H9 (cell line): ENCODE results near the gene OR6C65. TPM values are rescaled to one million over a fixed set of nuclear protein-coding genes. Genes with fewer than 3 reads are reported as not detected.
"Not testable (repeated sequence)": the region's sequence is repeated elsewhere in the genome, so short reads cannot be mapped to it uniquely, and the experiment has no call there.

Source experiments
- DNase-seq: peaks from one replicate; pipeline ENCODE4 v3.0.0-alpha.2; 2017
- H2AFZ ChIP-seq: one replicate; pipeline ENCODE4 v1.6.1; 2013; ENCODE audit warnings: mild to moderate bottlenecking, low read length, control low read depth, moderate library complexity
- H2AK5ac ChIP-seq: 2 replicates; pipeline ENCODE4 v1.6.1; 2013; ENCODE audit warnings: low read length, control low read depth, mixed read lengths; ENCODE audit not compliant: insufficient read length
- H2BK120ac ChIP-seq: one replicate; pipeline ENCODE4 v1.6.1; 2013; ENCODE audit warnings: low read depth, mild to moderate bottlenecking, low read length, control low read depth, inconsistent platforms; ENCODE audit not compliant: poor library complexity, severe bottlenecking
- H2BK12ac ChIP-seq: 2 replicates; pipeline ENCODE4 v1.6.1; 2013; ENCODE audit warnings: low read length, control low read depth, mixed read lengths, low read depth; ENCODE audit not compliant: insufficient read length
- H2BK15ac ChIP-seq: 2 replicates; pipeline ENCODE4 v1.6.1; 2013; ENCODE audit warnings: low read depth, low read length, control low read depth
- H2BK20ac ChIP-seq: one replicate; pipeline ENCODE4 v1.6.1; 2013; ENCODE audit warnings: low read depth, mild to moderate bottlenecking, low read length, control low read depth, inconsistent platforms; ENCODE audit not compliant: poor library complexity, severe bottlenecking
- H2BK5ac ChIP-seq: 2 replicates; pipeline ENCODE4 v1.6.1; 2013; ENCODE audit warnings: low read length, control low read depth, mixed read lengths; ENCODE audit not compliant: insufficient read length
- H3K14ac ChIP-seq: 2 replicates; pipeline ENCODE4 v1.6.1; 2013; ENCODE audit warnings: low read length, control low read depth; ENCODE audit not compliant: insufficient read depth
- H3K18ac ChIP-seq: 2 replicates; pipeline ENCODE4 v1.6.1; 2013; ENCODE audit warnings: low read depth, mild to moderate bottlenecking, mixed read lengths, low read length, control low read depth; ENCODE audit not compliant: insufficient read length
- H3K23ac ChIP-seq: 2 replicates; pipeline ENCODE4 v1.6.1; 2013; ENCODE audit warnings: low read length, control low read depth, mixed read lengths, low read depth; ENCODE audit not compliant: insufficient read length
- H3K23me2 ChIP-seq: 2 replicates; pipeline ENCODE4 v1.6.1; 2013; ENCODE audit warnings: low read depth, mild to moderate bottlenecking, mixed read lengths, low read length, control low read depth; ENCODE audit not compliant: insufficient read length, poor library complexity, severe bottlenecking
- H3K27ac ChIP-seq: 2 replicates; pipeline ENCODE4 v1.5.1; 2013; ENCODE audit warnings: low read length, control low read depth, mixed read lengths, low read depth; ENCODE audit not compliant: insufficient read length
- H3K27me3 ChIP-seq: 2 replicates; pipeline ENCODE4 v1.6.1; 2013; ENCODE audit warnings: low read length, control low read depth, inconsistent platforms; ENCODE audit not compliant: insufficient read depth
- H3K4ac ChIP-seq: 2 replicates; pipeline ENCODE4 v1.6.1; 2013; ENCODE audit warnings: low read depth, mild to moderate bottlenecking, control low read depth, inconsistent platforms, low read length, moderate library complexity
- H3K4me1 ChIP-seq: 2 replicates; pipeline ENCODE4 v1.6.1; 2013; ENCODE audit warnings: low read length, control low read depth, inconsistent platforms; ENCODE audit not compliant: insufficient read depth
- H3K4me2 ChIP-seq: 2 replicates; pipeline ENCODE4 v1.6.1; 2013; ENCODE audit warnings: low read length, control low read depth, mixed read lengths; ENCODE audit not compliant: insufficient read length, insufficient read depth
- H3K56ac ChIP-seq: 2 replicates; pipeline ENCODE4 v1.6.1; 2013; ENCODE audit warnings: low read depth, mild to moderate bottlenecking, mixed read lengths, low read length, control low read depth; ENCODE audit not compliant: insufficient read length
- H3K79me1 ChIP-seq: 2 replicates; pipeline ENCODE4 v1.6.1; 2013; ENCODE audit warnings: low read depth, mild to moderate bottlenecking, moderate library complexity, low read length, control low read depth, inconsistent platforms; ENCODE audit not compliant: insufficient read depth, poor library complexity, severe bottlenecking
- H3K79me2 ChIP-seq: 2 replicates; pipeline ENCODE4 v1.6.1; 2013; ENCODE audit warnings: low read length, control low read depth, inconsistent platforms; ENCODE audit not compliant: insufficient read depth
- H3K9ac ChIP-seq: 2 replicates; pipeline ENCODE4 v1.6.1; 2013; ENCODE audit warnings: low read length, control low read depth, mixed read lengths; ENCODE audit not compliant: insufficient read length; ENCODE audit errors: extremely low read depth
- H3K9me3 ChIP-seq: one replicate; pipeline ENCODE4 v1.6.1; 2013; ENCODE audit warnings: low read depth, low read length, inconsistent platforms; ENCODE audit not compliant: control insufficient read depth
- H3T11ph ChIP-seq: one replicate; pipeline ENCODE4 v1.6.1; 2013; ENCODE audit warnings: mild to moderate bottlenecking, low read length, control low read depth, inconsistent platforms
- H4K20me1 ChIP-seq: one replicate; pipeline ENCODE4 v1.6.1; 2013; ENCODE audit not compliant: control insufficient read depth, insufficient read length, insufficient read depth
- H4K5ac ChIP-seq: 2 replicates; pipeline ENCODE4 v1.6.1; 2013; ENCODE audit warnings: low read depth, mild to moderate bottlenecking, mixed read lengths, low read length, control low read depth; ENCODE audit not compliant: insufficient read length
- H4K8ac ChIP-seq: replicated peaks from 2 replicates; pipeline ENCODE4 v1.6.1; 2013; ENCODE audit warnings: low read length, control low read depth, mixed read lengths, low read depth; ENCODE audit not compliant: insufficient read length
- H4K91ac ChIP-seq: 2 replicates; pipeline ENCODE4 v1.6.1; 2013; ENCODE audit warnings: low read depth, mild to moderate bottlenecking, moderate library complexity, mixed read lengths, low read length, control low read depth; ENCODE audit not compliant: insufficient read length
- H3K27ac Mint-ChIP-seq, 3 experiments: 2 replicates in 2 of 3; 3 replicates in 1 of 3; pipeline ENCODE4 v1.8.0; 2020 to 2021; ENCODE audit warnings: mixed read lengths in 3 of 3, mild to moderate bottlenecking in 1 of 3, moderate library complexity in 1 of 3
- H3K27me3 Mint-ChIP-seq: 2 replicates; pipeline ENCODE4 v1.8.0; 2021; ENCODE audit warnings: low read depth, mild to moderate bottlenecking, moderate library complexity, mixed read lengths
- H3K36me3 Mint-ChIP-seq, 3 experiments: 2 replicates in 2 of 3; 3 replicates in 1 of 3; pipeline ENCODE4 v1.8.0; 2020 to 2021; ENCODE audit warnings: low read depth in 3 of 3, mixed read lengths in 3 of 3; ENCODE audit not compliant: insufficient read depth in 1 of 3
- H3K4me1 Mint-ChIP-seq, 2 experiments: 2 replicates each; pipeline ENCODE4 v1.8.0; 2020; ENCODE audit warnings: mixed read lengths in 2 of 2
- H3K4me3 Mint-ChIP-seq, 2 experiments: 2 replicates in 1 of 2; 3 replicates in 1 of 2; pipeline ENCODE4 v1.8.0; 2020 to 2021; ENCODE audit warnings: mild to moderate bottlenecking in 2 of 2, mixed read lengths in 2 of 2, moderate library complexity in 1 of 2
- H3K9me3 Mint-ChIP-seq, 2 experiments: 2 replicates in 1 of 2; 3 replicates in 1 of 2; pipeline ENCODE4 v1.8.0; 2020; ENCODE audit warnings: mild to moderate bottlenecking in 2 of 2, mixed read lengths in 2 of 2, moderate library complexity in 1 of 2
- WGBS: extraction: QIAGEN DNeasy Blood & Tissue Kit; methylation state at CpG from one replicate; pipeline ENCODE4 v1.1.7; 2013; ENCODE audit warnings: missing lambda C conversion rate, low lambda C conversion rate, mixed read lengths; ENCODE audit not compliant: insufficient read length; ENCODE audit errors: extremely low coverage; 5-methylcytosine and 5-hydroxymethylcytosine counted together
- total RNA-seq: library from RNA; stranded (reverse); gene quantifications from 2 replicates; pipeline ENCODE4 v1.2.1, GENCODE V29; 2021

Gene OR6C65
- total RNA-seq, 1 experiment from 2014 or later = not detected

DNA sequence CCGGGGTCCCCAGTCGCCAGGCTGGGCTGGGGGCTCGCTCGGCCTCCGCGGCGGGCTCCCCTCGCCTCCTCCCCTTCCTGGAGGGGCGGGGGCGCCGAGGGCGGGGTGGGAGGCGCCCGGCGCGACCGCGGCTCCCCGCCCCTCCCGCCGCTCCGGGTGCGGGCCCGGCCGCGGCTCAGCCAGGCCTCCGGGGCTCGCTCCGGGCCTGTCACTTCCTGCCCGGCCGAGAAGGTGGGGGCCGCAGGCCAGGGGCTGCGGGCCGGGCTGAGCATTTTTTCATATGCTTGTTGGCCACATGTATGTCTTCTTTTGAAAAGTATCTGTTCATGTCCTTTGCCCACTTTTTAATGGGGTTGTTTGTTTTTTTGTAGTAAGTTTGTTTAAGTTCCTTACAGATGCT, 14.6 kb downstream of the OR6C65 start:
- not testable (repeated sequence) for H4K5ac ChIP-seq, H3K9me3 ChIP-seq, H3K9ac ChIP-seq, H3K4me1 ChIP-seq, H2AK5ac ChIP-seq, H3K9me3 Mint-ChIP-seq, H2BK12ac ChIP-seq, H3K36me3 Mint-ChIP-seq, H3K27ac Mint-ChIP-seq, H2BK120ac ChIP-seq, H3K27me3 Mint-ChIP-seq, H3K79me2 ChIP-seq, H3K23me2 ChIP-seq, H3K23ac ChIP-seq, H2BK20ac ChIP-seq, DNase-seq, H3T11ph ChIP-seq, H2AFZ ChIP-seq, H4K91ac ChIP-seq, H3K27ac ChIP-seq, H3K27me3 ChIP-seq, H3K14ac ChIP-seq, H3K79me1 ChIP-seq, H2BK15ac ChIP-seq, H3K4ac ChIP-seq, H4K8ac ChIP-seq, H3K4me2 ChIP-seq, H4K20me1 ChIP-seq, H2BK5ac ChIP-seq, H3K18ac ChIP-seq, H3K56ac ChIP-seq, H3K4me1 Mint-ChIP-seq
- no CpG with 5 or more reads among the region's 34 CpGs for WGBS
- H3K4me3 Mint-ChIP-seq = peak overlapping the region in 1 of 2 experiments; percentile 53; a peak in 2 of 5 replicates
